MM.1S (cell line): Measurements from ENCODE around the gene ST6GAL2.

Source experiments
- DNase-seq: peaks from one replicate; pipeline ENCODE4 v3.0.0-alpha.2; 2015
- H2AFZ ChIP-seq: fragments of 300-600 bp; sonication (generic); 2 replicates; pipeline ENCODE4 v1.6.0; 2016; ENCODE audit warnings: antibody characterized with exemption, low read length
- H3F3A ChIP-seq: fragments of 300-600 bp; sonication (generic); 2 replicates; pipeline ENCODE4 v1.6.1; 2016; ENCODE audit warnings: mild to moderate bottlenecking, antibody characterized with exemption, low read length, moderate library complexity, mixed read lengths; ENCODE audit not compliant: insufficient read depth
- H3K27ac ChIP-seq: fragments of 300-600 bp; sonication (generic); 2 replicates; pipeline ENCODE4 v1.5.1; 2016; ENCODE audit warnings: mild to moderate bottlenecking, low read length
- H3K27me3 ChIP-seq: fragments of 300-600 bp; sonication (generic); replicated peaks from 2 replicates; pipeline ENCODE4 v1.6.0; 2016; ENCODE audit warnings: low read length; ENCODE audit not compliant: insufficient read depth
- H3K36me3 ChIP-seq: fragments of 300-600 bp; sonication (generic); replicated peaks from 2 replicates; pipeline ENCODE4 v1.6.1; 2016; ENCODE audit warnings: mild to moderate bottlenecking, low read length, mixed read lengths; ENCODE audit not compliant: insufficient read depth
- H3K4me1 ChIP-seq: fragments of 300-600 bp; sonication (generic); 2 replicates; pipeline ENCODE4 v1.6.1; 2016; ENCODE audit warnings: low read length, mixed read lengths
- H3K4me2 ChIP-seq: fragments of 300-600 bp; sonication (generic); 2 replicates; pipeline ENCODE4 v1.6.0; 2016; ENCODE audit warnings: low read depth, low read length
- H3K4me3 ChIP-seq: fragments of 300-600 bp; sonication (generic); 2 replicates; pipeline ENCODE4 v1.5.1; 2016; ENCODE audit warnings: low read length, mixed read lengths
- H3K79me2 ChIP-seq: fragments of 300-600 bp; sonication (generic); 2 replicates; pipeline ENCODE4 v1.6.1; 2016; ENCODE audit warnings: mixed run types, low read length, mixed read lengths
- H3K9ac ChIP-seq: fragments of 300-600 bp; sonication (generic); 2 replicates; pipeline ENCODE4 v1.6.1; 2016; ENCODE audit warnings: low read length, mixed read lengths
- H3K9me2 ChIP-seq: fragments of 300-600 bp; sonication (generic); replicated peaks from 2 replicates; pipeline ENCODE4 v1.6.1; 2016; ENCODE audit warnings: mild to moderate bottlenecking, low read length, mixed read lengths; ENCODE audit not compliant: insufficient read depth
- H3K9me3 ChIP-seq: fragments of 300-600 bp; sonication (generic); replicated peaks from 2 replicates; pipeline ENCODE4 v1.6.1; 2016; ENCODE audit warnings: mild to moderate bottlenecking, low read length, mixed read lengths; ENCODE audit not compliant: insufficient read depth
- H4K20me1 ChIP-seq: fragments of 300-600 bp; sonication (generic); 2 replicates; pipeline ENCODE4 v1.6.1; 2016; ENCODE audit warnings: mild to moderate bottlenecking, low read length, moderate library complexity, mixed read lengths; ENCODE audit not compliant: insufficient read depth
- CTCF ChIP-seq: fragments of 300-600 bp; sonication (generic); IDR thresholded peaks from 2 replicates; pipeline ENCODE4 v1.5.1; 2016; ENCODE audit warnings: antibody characterized with exemption, low read length, mixed read lengths
- EZH2 ChIP-seq: fragments of 300-600 bp; sonication (generic); optimal IDR thresholded peaks from 2 replicates; pipeline ENCODE3; 2017; ENCODE audit warnings: low read depth, mild to moderate bottlenecking, antibody characterized with exemption, low read length, mixed read lengths
- EZH2phosphoT487 ChIP-seq: fragments of 300-600 bp; sonication (generic); IDR thresholded peaks from 2 replicates; pipeline ENCODE4 v1.6.1; 2018; ENCODE audit warnings: antibody characterized with exemption, low read length

Gene ST6GAL2

GRCh38 chr2:106857882-106858478 is 28.0 kb downstream of the ST6GAL2 start:
- H3K27me3 ChIP-seq: no peaks in the 10 kb centered on the region
- no peaks in the 10 kb centered on the region for H3K36me3 ChIP-seq
- H3K27ac ChIP-seq: no peak overlapping the region
- DNase-seq: no peak
- no peak for TF ChIP-seq EZH2phosphoT487
- no peak for TF ChIP-seq CTCF
- TF ChIP-seq EZH2: no peak
- no peak overlapping the region for H2AFZ ChIP-seq
- H3K9ac ChIP-seq: no peak overlapping the region
- no peak overlapping the region for H3K4me2 ChIP-seq
- H3K79me2 ChIP-seq: no peaks in the 10 kb centered on the region
- H3K4me3 ChIP-seq: no peak overlapping the region
- H4K20me1 ChIP-seq: no peaks in the 10 kb centered on the region
- no peaks in the 10 kb centered on the region for H3K4me1 ChIP-seq
- H3K9me2 ChIP-seq: no peaks in the 10 kb centered on the region
- H3K9me3 ChIP-seq: no peaks in the 10 kb centered on the region
- H3F3A ChIP-seq: no peaks in the 10 kb centered on the region

- Histone ChIP-seq H4K20me1 (no peaks in the 10 kb centered on the region), H3F3A (no peaks in the 10 kb centered on the region), H3K4me2 (no peak overlapping the region), H3K36me3 (no peaks in the 10 kb centered on the region), H3K27me3 (no peaks in the 10 kb centered on the region), H3K4me3 (no peak overlapping the region), H3K27ac (no peak overlapping the region), H3K79me2 (no peaks in the 10 kb centered on the region), H3K9me2 (no peaks in the 10 kb centered on the region), H3K4me1 (no peaks in the 10 kb centered on the region), H2AFZ (no peak overlapping the region), H3K9me3 (no peaks in the 10 kb centered on the region), H3K9ac (no peak overlapping the region)
- DNase-seq: no peak
- TF ChIP-seq EZH2phosphoT487 (no peak), EZH2 (no peak), CTCF (no peak)
These were observed 32.3 kb downstream of the ST6GAL2 start for GRCh38 chr2:106853631-106854030.

- Histone ChIP-seq H3K79me2 (no peaks in the 10 kb centered on the region), H3K36me3 (no peaks in the 10 kb centered on the region), H3K4me1 (no peaks in the 10 kb centered on the region), H2AFZ (no peak overlapping the region), H4K20me1 (no peaks in the 10 kb centered on the region), H3K4me3 (no peak overlapping the region), H3K4me2 (no peak overlapping the region), H3K27me3 (no peaks in the 10 kb centered on the region), H3K9ac (no peak overlapping the region), H3K9me3 (no peaks in the 10 kb centered on the region), H3F3A (no peaks in the 10 kb centered on the region), H3K9me2 (no peaks in the 10 kb centered on the region), H3K27ac (no peak overlapping the region)
- no peak for DNase-seq
- TF ChIP-seq CTCF (no peak), EZH2phosphoT487 (no peak), EZH2 (no peak)
These were observed 34.0 kb downstream of the ST6GAL2 start for GRCh38 chr2:106851881-106852501.
